HG02943 (cell line): ENCODE results near the gene ENPP7.

Source experiments
- ATAC-seq: cut with Tn5 transposase; IDR thresholded peaks from one replicate; pipeline ENCODE4 v1.9.1; 2021; ENCODE audit warnings: mild to moderate bottlenecking, low read depth, moderate library complexity; ENCODE audit not compliant: unreplicated experiment

The ENPP7 gene

DNA sequence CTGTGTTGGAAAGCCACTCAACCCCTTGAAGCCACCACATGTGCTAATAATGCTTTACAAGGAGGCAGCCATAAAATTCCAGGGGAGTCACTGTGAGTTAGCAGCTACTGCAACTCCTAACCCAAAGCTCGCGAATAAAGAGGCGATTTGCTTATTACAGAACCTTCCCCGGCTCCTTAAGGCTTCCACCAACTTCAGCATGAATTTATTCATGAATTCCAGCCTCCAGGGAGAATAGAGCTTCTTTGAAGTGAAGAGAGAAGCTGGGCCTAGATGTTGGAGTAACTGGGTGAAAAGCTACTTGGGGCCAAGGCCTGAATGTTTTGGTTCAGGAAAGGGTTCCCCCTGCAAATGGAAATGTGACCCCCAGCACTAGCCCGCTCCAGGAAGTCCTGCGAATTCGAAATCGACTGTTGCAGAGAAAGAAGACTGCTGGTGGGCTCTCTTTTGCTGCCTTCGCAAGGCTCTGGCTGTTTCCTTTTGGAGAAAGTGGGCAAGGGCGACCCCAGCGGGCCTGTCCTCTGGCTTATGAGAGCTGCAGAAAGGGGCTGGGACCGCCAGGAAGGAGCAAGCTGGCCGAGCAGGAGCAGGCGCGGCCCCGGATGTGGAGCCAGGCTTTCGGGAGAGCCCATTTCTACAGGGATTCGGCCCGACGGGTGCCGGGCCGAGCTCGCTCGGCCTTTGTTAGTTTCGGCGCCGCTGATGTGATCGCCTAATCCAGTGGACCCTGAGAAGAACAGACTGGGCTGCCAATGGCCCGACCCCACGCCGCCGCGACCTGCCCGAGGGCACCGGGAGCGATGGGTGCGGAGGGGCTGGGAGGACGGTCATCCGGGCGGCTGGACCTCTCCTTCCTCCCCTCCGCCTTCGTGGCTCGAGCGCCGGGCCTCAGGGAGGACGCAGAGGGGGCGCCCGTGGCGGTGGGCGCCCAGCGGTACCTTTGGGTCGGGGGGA lies 58.5 kb downstream of the ENPP7 start:
- no peak for ATAC-seq

DNA sequence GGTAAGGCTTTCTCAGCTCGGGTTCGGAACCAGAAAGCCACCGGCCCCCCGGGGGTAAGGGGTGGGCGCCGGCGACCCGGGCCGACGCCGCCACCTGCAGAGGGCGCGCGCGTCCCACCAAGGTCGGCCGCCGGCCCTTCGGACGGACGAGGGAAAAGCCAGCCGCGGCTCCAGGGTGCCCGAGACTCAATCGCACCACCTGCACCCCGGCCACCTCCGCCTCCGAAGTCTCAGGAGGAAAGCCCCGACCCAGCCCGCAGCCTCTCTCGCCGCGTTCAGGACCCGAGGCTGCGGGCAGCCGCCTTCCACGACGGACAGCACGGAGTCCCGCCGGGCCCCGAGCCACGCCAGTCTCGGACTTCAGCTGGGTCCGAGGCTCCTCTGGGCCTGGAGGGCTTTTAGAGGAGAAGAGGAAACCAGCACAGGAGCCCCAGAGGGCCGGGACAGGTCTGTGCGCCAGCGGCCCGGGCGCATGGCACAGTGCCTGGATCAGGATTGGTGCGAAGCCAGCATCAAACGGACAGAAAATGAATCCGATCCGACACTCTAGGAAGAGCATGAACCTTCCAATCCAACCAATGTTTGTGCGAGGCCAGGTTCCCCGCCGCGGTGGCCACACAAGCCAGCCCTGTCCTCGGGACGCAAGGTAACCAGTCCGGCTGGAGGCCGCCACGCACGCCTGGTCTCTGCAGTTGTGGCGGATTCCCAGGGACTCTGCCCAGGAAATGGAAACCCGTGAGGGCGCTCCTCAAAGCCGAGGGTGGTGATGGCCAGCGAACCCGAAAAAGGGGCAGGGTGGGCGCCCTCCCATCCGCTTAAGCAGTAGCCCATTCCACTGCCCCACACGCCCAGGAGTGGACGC lies 59.4 kb downstream of the ENPP7 start:
- no peak for ATAC-seq

DNA sequence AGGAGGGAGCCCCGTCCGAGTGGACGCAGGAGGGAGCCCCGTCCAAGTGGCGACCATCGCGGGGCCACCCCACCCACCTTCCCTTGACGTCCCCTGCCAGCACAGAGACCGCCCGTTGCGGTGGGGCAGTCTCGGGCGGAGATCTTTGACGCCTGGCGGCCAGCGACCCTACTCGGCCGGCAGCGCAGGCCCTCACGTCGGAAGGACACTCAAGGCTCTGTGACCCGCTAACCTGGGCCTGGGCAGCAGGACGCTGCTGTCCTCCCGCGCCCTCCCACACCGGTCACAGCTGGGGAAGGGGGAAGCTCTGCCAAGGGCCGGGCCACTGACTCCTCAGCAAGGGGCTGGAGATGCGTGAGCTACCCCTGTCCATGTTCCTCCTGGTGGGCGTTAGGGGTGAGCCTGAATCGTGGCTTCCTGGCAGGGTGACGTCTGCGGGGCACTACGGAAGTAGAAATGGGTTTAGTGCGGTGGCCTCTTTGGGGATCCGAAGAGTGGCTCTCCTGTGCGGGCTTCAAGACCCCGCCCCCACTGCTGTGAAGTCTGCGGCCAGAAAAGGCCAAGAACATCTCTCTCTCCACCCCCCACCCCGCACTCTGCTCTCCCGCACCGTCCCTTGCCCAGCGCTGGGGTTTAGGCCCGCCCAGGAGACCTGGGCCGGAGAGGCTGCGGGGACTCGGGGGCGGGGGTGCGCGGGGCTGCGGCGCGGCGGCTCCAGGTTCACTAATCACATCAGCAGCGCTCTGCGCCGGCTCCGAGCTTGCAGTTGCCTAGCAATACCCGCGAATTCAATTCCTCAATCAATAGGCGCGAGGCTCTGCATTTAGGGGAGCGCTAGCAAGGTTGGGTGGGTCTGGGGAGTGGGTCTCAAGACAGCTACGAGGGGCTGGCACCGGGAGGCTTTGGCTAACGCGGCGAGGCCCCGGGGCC lies 60.3 kb downstream of the ENPP7 start:
- ATAC-seq = no peak

DNA sequence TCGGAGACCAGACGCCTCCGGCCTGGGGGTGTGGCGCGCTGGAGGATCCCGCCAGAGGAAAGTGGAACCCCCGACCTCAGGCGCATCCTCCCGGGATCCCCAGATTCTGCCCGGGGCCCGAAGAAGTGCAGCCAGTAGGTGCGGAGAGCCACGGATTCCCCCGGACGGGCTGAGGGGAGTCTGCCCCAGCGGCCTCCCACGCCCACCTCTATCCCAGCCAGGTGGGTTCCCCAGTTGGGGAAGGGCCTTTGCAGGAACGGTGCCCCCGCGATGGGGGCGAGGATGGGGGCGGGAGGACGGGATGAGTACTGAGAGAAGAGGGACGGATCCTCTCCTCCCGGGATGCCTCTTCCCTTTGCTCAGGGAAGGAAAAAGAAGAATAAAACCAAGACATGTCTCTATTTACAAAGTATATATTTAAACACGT lies 61.0 kb downstream of the ENPP7 start:
- ATAC-seq = no peak
